UCSD-AML1 (cell line): Measurements from ENCODE around the gene HOGA1.
"Not testable (repeated sequence)": the region's sequence is repeated elsewhere in the genome, so short reads cannot be mapped to it uniquely, and the experiment has no call there.

Experiments used
- DNase-seq: peaks from one replicate; lab custom pipeline; 2025; ENCODE audit not compliant: unreplicated experiment; lab: John Stamatoyannopoulos, UW

The HOGA1 gene

GRCh38 chr10:97554336-97554735, 29.9 kb upstream of the HOGA1 start:
- not testable (repeated sequence) for DNase-seq

GRCh38 chr10:97555541-97555940, 28.6 kb upstream of the HOGA1 start:
- DNase-seq, result not testable (repeated sequence)

GRCh38 chr10:97560731-97561381, 23.3 kb upstream of the HOGA1 start:
- DNase-seq, result not testable (repeated sequence)

DNA sequence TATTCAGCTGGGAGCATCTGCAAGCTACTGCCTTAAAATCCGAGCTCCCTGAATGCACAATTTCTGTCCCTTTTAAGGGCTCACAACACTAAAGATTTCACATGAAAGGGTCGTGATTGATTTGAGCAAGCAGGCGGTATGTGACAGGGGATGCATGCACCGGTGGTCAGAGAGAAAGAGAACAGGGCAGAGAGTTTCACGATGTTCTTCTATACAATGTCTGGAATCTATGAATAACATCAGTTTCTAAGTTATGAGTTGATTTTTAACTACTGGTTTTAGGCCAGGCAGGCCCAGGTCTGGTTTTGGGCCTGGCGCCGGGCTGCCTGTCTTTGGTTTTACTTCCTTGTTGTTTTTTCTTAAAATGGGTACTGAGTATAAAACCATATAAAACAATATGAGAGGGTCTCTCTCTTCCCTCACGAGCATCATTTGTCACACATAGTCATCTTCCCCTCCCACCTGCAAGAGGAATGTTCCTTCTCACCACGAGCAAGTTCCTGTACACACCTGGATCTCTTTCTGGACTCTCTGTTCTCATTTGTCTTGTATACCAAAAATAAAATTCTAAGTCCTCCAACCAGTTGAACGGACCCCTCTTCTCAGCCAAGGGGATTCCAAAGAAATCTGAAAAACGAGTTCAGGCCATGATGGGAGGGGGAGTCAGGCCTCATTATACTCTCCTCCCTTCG, 22.7 kb upstream of the HOGA1 start:
- DNase-seq, result not testable (repeated sequence)

GRCh38 chr10:97562329-97562728, 21.9 kb upstream of the HOGA1 start:
- not testable (repeated sequence) for DNase-seq

DNA sequence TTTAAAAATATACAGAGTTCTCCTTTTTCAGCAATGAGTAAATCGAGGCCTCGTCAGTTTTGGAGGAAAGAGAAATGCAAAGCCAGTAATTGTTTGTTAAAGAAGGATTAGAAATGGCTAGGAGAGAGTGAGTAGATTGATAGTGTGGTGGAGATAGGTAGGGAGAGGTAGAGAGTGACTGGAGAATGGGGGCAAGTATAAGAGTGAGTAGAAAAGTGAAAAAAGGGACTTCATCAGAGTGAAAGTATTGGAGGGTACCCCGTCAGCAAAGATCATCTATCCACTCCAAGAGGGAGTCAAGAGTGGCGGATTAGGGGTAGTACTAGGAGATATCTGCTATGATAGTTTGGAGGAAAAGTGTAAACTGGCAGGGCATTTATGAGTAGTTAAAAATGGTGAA, 20.9 kb upstream of the HOGA1 start:
- DNase-seq, result no peak

- DNase-seq, result no peak
Observed at GRCh38 chr10:97564776-97565175, 19.4 kb upstream of the HOGA1 start.

GRCh38 chr10:97566336-97566996, 17.7 kb upstream of the HOGA1 start:
- DNase-seq, result no peak

DNA sequence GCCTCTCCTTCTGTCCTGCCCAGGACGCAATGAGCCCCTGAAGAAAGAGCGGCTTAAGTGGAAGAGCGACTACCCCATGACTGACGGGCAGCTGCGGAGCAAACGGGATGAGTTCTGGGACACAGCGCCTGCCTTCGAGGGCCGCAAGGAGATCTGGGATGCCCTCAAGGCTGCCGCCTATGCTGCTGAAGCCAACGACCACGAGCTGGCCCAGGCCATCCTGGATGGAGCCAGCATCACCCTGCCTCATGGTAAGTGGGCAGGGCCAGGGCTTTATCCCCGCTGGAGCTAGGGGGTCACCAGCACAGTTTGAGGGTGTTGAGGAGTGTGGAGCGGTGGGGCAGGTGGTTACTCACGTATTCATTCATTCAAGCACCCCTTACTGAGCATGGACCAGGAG, 16.3 kb upstream of the HOGA1 start:
- no peak for DNase-seq

DNA sequence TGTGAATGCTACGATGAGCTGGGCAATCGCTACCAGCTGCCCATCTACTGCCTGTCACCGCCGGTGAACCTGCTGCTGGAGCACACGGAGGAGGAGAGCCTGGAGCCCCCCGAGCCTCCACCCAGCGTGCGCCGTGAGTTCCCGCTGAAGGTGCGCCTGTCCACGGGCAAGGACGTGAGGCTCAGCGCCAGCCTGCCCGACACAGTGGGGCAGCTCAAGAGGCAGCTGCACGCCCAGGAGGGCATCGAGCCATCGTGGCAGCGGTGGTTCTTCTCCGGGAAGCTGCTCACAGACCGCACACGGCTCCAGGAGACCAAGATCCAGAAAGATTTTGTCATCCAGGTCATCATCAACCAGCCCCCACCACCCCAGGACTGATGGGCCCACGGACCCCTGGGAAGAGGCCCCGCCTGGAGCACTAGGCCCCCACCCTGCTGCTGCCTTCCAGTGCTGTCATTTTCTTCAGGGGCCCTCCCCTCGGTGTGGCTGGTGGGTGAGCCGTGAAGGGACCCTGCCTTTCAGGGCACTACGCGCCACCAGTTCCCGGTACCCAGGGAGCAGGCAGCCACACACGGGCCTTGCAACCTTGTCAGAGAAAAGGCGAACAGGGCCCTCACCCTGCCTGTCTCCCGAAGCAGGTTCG, 13.9 kb upstream of the HOGA1 start:
- DNase-seq, result no peak

DNA sequence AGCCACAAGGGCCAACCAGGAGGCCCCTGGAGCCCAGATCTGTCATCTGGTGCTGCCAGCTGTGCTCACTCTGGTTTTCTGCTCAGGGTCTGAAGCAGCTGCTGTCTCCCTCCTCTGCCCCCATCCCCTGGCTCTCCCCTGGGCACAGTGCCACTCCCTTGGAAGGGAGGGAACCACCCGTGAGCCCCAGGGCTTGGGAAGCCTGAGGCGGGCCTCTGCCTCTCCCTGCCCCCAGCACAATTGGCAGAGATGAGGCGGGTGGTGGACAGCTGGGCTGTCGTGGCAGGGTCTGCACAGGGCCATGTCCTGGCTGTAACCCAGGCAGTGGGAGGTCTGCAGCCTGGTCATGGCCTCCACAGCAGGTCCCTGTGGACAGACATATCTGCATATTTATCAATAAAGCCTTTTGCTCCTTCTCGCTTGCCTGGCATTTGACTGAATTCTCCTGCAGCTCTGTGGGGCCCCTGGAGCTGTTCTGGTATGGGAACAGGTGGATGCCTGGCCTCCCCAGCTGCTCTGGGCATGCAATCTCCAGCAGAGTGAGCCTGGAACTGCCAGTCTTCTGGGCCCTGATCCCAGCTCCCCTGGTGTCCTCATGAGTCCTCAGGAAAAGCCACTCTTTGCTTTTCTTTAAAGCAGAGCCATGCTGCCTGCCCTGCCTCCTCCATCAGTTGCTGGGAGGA, 13.3 kb upstream of the HOGA1 start:
- no peak for DNase-seq

GRCh38 chr10:97571622-97572021, 12.6 kb upstream of the HOGA1 start:
- no peak for DNase-seq

GRCh38 chr10:97572214-97572989, 11.8 kb upstream of the HOGA1 start, which contains the start of gene ANKRD2:
TSS of gene ANKRD2 (plus strand) at chr10:97572779. CDS start at chr10:97572789, 10 bp downstream.
- DNase-seq, result peak; percentile 62

- DNase-seq, result no peak
Observed at GRCh38 chr10:97573021-97573420, 11.2 kb upstream of the HOGA1 start.

- no peak for DNase-seq
Observed at GRCh38 chr10:97573672-97574071, 10.5 kb upstream of the HOGA1 start.

DNA sequence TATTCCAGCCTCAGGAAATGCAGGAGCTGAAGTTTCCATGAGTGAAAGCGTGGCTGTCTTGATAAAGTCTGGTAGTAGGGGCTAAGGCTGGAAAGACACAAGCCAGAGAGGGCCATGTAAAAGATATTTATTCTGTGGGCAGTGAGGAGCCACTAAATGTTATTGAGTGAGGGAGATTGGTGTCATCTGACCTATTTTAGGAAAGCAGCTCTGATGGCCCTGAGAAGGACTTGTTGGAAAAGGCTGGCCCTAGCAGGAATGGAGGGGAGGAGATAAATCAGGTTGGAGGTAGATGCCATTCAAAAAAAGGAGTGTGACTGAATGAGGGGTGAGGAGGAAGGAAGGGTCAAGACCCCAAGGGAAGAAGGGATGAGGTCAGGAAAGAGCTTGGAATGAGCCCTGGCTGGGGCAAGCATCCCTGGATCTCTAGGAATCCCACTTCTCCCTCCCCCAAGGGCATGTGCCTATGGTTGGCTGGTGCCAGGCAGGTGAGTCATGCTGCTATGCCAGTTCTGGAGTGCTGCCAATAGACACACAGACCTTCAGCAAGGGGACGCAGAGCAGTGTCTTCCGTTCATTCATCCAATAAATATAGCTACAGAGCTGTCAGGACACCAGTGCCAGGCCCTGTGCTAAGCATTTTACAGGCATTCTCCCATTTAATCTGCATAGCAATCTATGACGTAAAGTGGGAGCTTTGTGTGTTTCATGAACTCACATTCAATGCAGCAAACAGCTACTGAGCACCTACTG, 9.6 kb upstream of the HOGA1 start:
- DNase-seq, result no peak

DNA sequence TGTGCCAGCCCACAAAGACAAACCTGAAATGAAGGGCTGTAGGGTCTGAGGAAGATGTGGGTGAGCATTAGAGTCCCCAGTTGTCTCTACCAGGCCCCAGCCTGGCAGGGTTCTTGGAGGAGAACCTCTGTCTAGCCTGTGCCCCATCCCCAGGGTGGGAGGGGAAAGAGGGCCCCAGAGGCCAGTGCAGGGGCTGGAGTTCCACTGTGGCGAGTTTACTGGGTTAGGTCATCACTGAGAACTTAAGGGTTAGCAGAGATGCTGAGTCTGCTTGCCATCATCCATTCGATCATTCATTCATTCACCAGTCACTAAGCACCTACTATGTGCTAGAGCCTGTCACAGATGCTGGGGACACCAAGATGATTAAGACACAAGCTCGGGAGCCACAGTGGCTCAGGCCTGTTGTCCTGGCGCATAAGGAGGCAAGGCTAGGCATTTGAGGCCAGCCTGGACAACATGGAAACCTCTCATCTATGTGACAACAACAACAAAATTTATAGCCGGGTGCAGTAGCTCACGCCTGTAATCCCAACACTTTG, 9.0 kb upstream of the HOGA1 start:
- DNase-seq, result no peak

GRCh38 chr10:97576487-97576886, 7.7 kb upstream of the HOGA1 start:
- DNase-seq, result not testable (repeated sequence)

- no peak for DNase-seq
Observed at GRCh38 chr10:97577701-97578100, 6.5 kb upstream of the HOGA1 start.
